Endothelial cell of umbilical vein (primary cell): Measurements from ENCODE around the gene BIRC2. TPM values are rescaled to one million over a fixed set of nuclear protein-coding genes. Genes with fewer than 3 reads are reported as not detected.

Source experiments
- BruUV-seq: library from RNA; stranded (reverse); fragments of 400-500 nt; replicated peaks from 2 replicates; lab custom pipeline; 2021; lab: Mats Ljungman, UMichigan
- CTCF ChIA-PET: fragments of 300-600, 350-600 bp; sonication (Branson Sonifier 250); formaldehyde crosslinking; loops from one replicate; lab custom pipeline; 2021; ENCODE audit warnings: antibody characterized with exemption, inconsistent platforms; lab: Charles Lee
- POLR2A ChIA-PET: fragments of 300-600, 350-600 bp; sonication (Branson Sonifier 250); formaldehyde crosslinking; loops from one replicate; lab custom pipeline; 2021; ENCODE audit warnings: antibody characterized with exemption, inconsistent platforms; lab: Charles Lee
- DNase-seq: peaks from one replicate; pipeline ENCODE4 v3.0.0-alpha.2; 2011; ENCODE audit warnings: low read depth, low spot score
- FAIRE-seq: peaks from 2 replicates; lab custom pipeline; 2011; peaks lifted over from hg19 to GRCh38; lab: Jason Lieb, UNC
- H2AFZ ChIP-seq: 2 replicates; pipeline ENCODE4 v1.6.0; 2012; ENCODE audit warnings: low read depth, low read length, control low read depth, inconsistent platforms
- H3K27ac ChIP-seq: 2 replicates; pipeline ENCODE4 v1.5.1; 2011; ENCODE audit warnings: low read depth, mild to moderate bottlenecking, control low read depth, low read length, moderate library complexity; ENCODE audit not compliant: insufficient read depth
- H3K27me3 ChIP-seq, 2 experiments: 2 replicates each; pipeline versions ENCODE4 v1.6.0 to v1.6.1; 2011; ENCODE audit warnings: low read length in 2 of 2, mixed read lengths in 1 of 2; ENCODE audit not compliant: control insufficient read depth in 2 of 2, insufficient read depth in 2 of 2
- H3K36me3 ChIP-seq, 2 experiments: 2 replicates in 1 of 2; 3 replicates in 1 of 2; pipeline ENCODE4 v1.5.1; 2011; ENCODE audit warnings: low read length in 2 of 2, mild to moderate bottlenecking in 1 of 2, moderate library complexity in 1 of 2; ENCODE audit not compliant: control insufficient read depth in 2 of 2, insufficient read depth in 2 of 2; ENCODE audit errors: extremely low read depth in 1 of 2
- H3K4me1 ChIP-seq: 3 replicates; pipeline ENCODE4 v1.5.1; 2011; ENCODE audit warnings: mild to moderate bottlenecking, low read length; ENCODE audit not compliant: control insufficient read depth, insufficient read depth; ENCODE audit errors: extremely low read depth
- H3K4me2 ChIP-seq: 2 replicates; pipeline ENCODE4 v1.6.1; 2011; ENCODE audit warnings: low read length, control low read depth, mixed read lengths; ENCODE audit not compliant: insufficient read depth
- H3K4me3 ChIP-seq, 3 experiments: fragments of 200-600 bp in 1 of 3; sonication (generic), shearing (Covaris generic) in 1 of 3; replicated peaks in 1 of 3; 2 replicates each; pipeline ENCODE4 v1.5.1; 2011 to 2016; ENCODE audit warnings: control low read depth in 3 of 3, low read length in 3 of 3, mild to moderate bottlenecking in 2 of 3, inconsistent platforms in 1 of 3, low read depth in 1 of 3, moderate library complexity in 1 of 3; ENCODE audit not compliant: insufficient read depth in 1 of 3
- H3K79me2 ChIP-seq: 2 replicates; pipeline ENCODE4 v1.6.0; 2012; ENCODE audit warnings: low read length, inconsistent platforms; ENCODE audit not compliant: control insufficient read depth, insufficient read depth
- H3K9ac ChIP-seq: replicated peaks from 2 replicates; pipeline ENCODE3; 2011; ENCODE audit warnings: low read length, control low read depth; ENCODE audit not compliant: insufficient read depth; ENCODE audit errors: extremely low read depth
- H3K9me1 ChIP-seq: replicated peaks from 3 replicates; pipeline ENCODE4 v1.6.0; 2011; ENCODE audit warnings: mild to moderate bottlenecking, low read length; ENCODE audit not compliant: control insufficient read depth, insufficient read depth; ENCODE audit errors: extremely low read depth
- H3K9me3 ChIP-seq: replicated peaks from 2 replicates; pipeline ENCODE4 v1.5.1; 2012; ENCODE audit warnings: low read length, inconsistent platforms; ENCODE audit not compliant: control insufficient read depth, insufficient read depth
- H4K20me1 ChIP-seq: replicated peaks from 2 replicates; pipeline ENCODE3; 2011; ENCODE audit warnings: mild to moderate bottlenecking, low read length; ENCODE audit not compliant: control insufficient read depth, insufficient read depth; ENCODE audit errors: extremely low read depth
- EZH2 ChIP-seq: IDR thresholded peaks from 2 replicates; pipeline ENCODE4 v1.6.1; 2012; ENCODE audit warnings: borderline replicate concordance, low read depth, mild to moderate bottlenecking, moderate library complexity, low read length, inconsistent platforms; ENCODE audit not compliant: severe bottlenecking
- FOS ChIP-seq: IDR thresholded peaks from 2 replicates; pipeline ENCODE4 v1.6.1; 2011; ENCODE audit warnings: mild to moderate bottlenecking, low read length, moderate library complexity, borderline replicate concordance; ENCODE audit not compliant: insufficient read depth
- GATA2 ChIP-seq: IDR thresholded peaks from 2 replicates; pipeline ENCODE4 v1.7.0; 2011; ENCODE audit warnings: low read depth, mild to moderate bottlenecking, moderate library complexity, mixed read lengths, low read length; ENCODE audit not compliant: insufficient read length, insufficient read depth
- JUN ChIP-seq: IDR thresholded peaks from 2 replicates; pipeline ENCODE4 v1.6.1; 2011; ENCODE audit warnings: borderline replicate concordance, low read depth; ENCODE audit not compliant: insufficient read length, insufficient read depth
- MYC ChIP-seq: IDR thresholded peaks from one replicate; pipeline ENCODE4 v1.6.1; 2011; ENCODE audit warnings: mild to moderate bottlenecking, low read depth, low read length
- POLR2A ChIP-seq: IDR thresholded peaks from 2 replicates; pipeline ENCODE4 v1.6.1; 2012; ENCODE audit warnings: low read depth, mild to moderate bottlenecking, control low read depth, low read length
- POLR2AphosphoS5 ChIP-seq: IDR thresholded peaks from 2 replicates; pipeline ENCODE4 v1.6.1; 2012; ENCODE audit warnings: low read depth, mild to moderate bottlenecking, control low read depth, low read length, moderate library complexity; ENCODE audit not compliant: insufficient read depth
- dilution Hi-C: fragments of 300-500 bp; cut with MboI; formaldehyde crosslinking; loops from one replicate; pipeline ENCODE4 v1.15.0; 2019; ENCODE audit warnings: low sequenced_read_pairs; ENCODE audit not compliant: extremely low pct_ligation_motif_present
- intact Hi-C: fragments of 100-400 bp; cut with micrococcal nuclease; formaldehyde crosslinking; loops from one replicate; pipeline ENCODE4 v1.10.0; 2022
- polyA plus RNA-seq, 4 experiments: library from polyadenylated mRNA; depleted of rRNA in 3 of 4; stranded (reverse) in 3 of 4; unstranded in 1 of 4; fragments of >200 nt; gene quantifications; 2 replicates each; pipeline versions ENCODE4 v1.2.1 to v1.2.3, GENCODE V29; 2011 to 2012; ENCODE audit warnings: missing spikeins in 1 of 4
- total RNA-seq: library from RNA; stranded (reverse); gene quantifications from 2 replicates; pipeline ENCODE4 v1.2.3, GENCODE V29; 2021
- TF ChIP-seq, protein P1 (sequence below): IDR thresholded peaks from 2 replicates; pipeline ENCODE4 v1.6.1; 2011; ENCODE audit not compliant: insufficient read depth, insufficient read length
- TF ChIP-seq, protein P2 (sequence below), 2 donors: IDR thresholded peaks; 1 replicate in 1 of 2; 2 replicates in 1 of 2; pipeline ENCODE4 v1.5.1; 2011; ENCODE audit warnings: low read length in 2 of 2, mild to moderate bottlenecking in 2 of 2, moderate library complexity in 2 of 2, control low read depth in 1 of 2, inconsistent platforms in 1 of 2, low read depth in 1 of 2; ENCODE audit not compliant: insufficient read depth in 1 of 2; ENCODE audit errors: extremely low read depth in 1 of 2

Gene BIRC2
- total and polyA plus RNA-seq, 2 donors (not counting 3 experiments of a cell fraction or from before 2014, with no cell fraction given): 42.8 to 47.3 TPM

DNA sequence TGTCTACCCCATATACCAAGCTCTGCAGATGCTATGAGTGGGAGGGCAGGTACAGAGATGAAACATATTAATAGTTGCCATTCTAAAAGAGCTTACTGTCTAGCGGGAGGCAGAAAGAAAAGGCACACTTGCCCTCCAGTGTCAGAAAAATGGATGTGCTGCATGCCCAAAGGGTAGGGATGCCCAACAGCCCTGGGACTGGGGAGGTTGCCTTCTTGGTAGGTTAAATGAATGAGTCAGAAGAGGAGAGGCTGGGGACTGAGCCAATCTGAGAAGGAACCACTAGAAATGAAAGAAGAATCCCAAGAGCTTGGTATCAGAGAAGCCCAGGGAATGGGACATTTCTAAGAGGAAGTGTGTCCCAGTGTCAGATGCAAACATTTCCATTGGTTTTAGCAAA is 28.5 kb upstream of the BIRC2 start:
- Histone ChIP-seq H2AFZ (no peak overlapping the region), H3K4me2 (no peak overlapping the region), H3K9me3 (no peaks in the 10 kb centered on the region), H3K9ac (no peak overlapping the region), H3K27ac (no peak overlapping the region), H3K4me3 (no peak overlapping the region), H3K36me3 (no peaks in the 10 kb centered on the region), H3K9me1 (no peaks in the 10 kb centered on the region), H4K20me1 (no peaks in the 10 kb centered on the region), H3K4me1 (peaks cover 6% of the 10 kb centered on the region), H3K79me2 (no peaks in the 10 kb centered on the region), H3K27me3 (no peaks in the 10 kb centered on the region)
- ChIA-PET CTCF (interaction anchor here (0.7 to 1.4 kb wide), 2 partner anchors 23 to 348 kb away, joined by 3 to 6 read pairs; no protein-coding TSS in a partner anchor), POLR2A (no interaction called here)
- FAIRE-seq: no peak
- no peak for DNase-seq
- no TSS peak for BruUV-seq
- intact Hi-C loops (no loop called here), dilution Hi-C loops (no loop called here)
- TF ChIP-seq POLR2A: no peak
- TF ChIP-seq MYC: no peak
- TF ChIP-seq, protein P1, sequence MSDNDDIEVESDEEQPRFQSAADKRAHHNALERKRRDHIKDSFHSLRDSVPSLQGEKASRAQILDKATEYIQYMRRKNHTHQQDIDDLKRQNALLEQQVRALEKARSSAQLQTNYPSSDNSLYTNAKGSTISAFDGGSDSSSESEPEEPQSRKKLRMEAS: no peak
- TF ChIP-seq, protein P2, sequence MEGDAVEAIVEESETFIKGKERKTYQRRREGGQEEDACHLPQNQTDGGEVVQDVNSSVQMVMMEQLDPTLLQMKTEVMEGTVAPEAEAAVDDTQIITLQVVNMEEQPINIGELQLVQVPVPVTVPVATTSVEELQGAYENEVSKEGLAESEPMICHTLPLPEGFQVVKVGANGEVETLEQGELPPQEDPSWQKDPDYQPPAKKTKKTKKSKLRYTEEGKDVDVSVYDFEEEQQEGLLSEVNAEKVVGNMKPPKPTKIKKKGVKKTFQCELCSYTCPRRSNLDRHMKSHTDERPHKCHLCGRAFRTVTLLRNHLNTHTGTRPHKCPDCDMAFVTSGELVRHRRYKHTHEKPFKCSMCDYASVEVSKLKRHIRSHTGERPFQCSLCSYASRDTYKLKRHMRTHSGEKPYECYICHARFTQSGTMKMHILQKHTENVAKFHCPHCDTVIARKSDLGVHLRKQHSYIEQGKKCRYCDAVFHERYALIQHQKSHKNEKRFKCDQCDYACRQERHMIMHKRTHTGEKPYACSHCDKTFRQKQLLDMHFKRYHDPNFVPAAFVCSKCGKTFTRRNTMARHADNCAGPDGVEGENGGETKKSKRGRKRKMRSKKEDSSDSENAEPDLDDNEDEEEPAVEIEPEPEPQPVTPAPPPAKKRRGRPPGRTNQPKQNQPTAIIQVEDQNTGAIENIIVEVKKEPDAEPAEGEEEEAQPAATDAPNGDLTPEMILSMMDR (IDR thresholded peaks at IDR 0.05; ENCODE audit: extremely low read depth in 1 of 2, insufficient read depth in 1 of 2, low read depth in 1 of 2, low read length in 2 of 2): no peak
- TF ChIP-seq POLR2AphosphoS5: no peak
- no peak for TF ChIP-seq JUN
- no peak for TF ChIP-seq GATA2
- TF ChIP-seq FOS: no peak
- TF ChIP-seq EZH2: no peak
